ENCODE data around the gene MRPL37.

GRCh38 chr1:54252371-54252936, 52.5 kb downstream of the MRPL37 start:
- TF ChIP-seq EZH2 (IDR thresholded peaks at IDR 0.05; ENCODE audit: borderline replicate concordance, low read depth, low read length, severe bottlenecking): no peak
- TF ChIP-seq, protein P1, sequence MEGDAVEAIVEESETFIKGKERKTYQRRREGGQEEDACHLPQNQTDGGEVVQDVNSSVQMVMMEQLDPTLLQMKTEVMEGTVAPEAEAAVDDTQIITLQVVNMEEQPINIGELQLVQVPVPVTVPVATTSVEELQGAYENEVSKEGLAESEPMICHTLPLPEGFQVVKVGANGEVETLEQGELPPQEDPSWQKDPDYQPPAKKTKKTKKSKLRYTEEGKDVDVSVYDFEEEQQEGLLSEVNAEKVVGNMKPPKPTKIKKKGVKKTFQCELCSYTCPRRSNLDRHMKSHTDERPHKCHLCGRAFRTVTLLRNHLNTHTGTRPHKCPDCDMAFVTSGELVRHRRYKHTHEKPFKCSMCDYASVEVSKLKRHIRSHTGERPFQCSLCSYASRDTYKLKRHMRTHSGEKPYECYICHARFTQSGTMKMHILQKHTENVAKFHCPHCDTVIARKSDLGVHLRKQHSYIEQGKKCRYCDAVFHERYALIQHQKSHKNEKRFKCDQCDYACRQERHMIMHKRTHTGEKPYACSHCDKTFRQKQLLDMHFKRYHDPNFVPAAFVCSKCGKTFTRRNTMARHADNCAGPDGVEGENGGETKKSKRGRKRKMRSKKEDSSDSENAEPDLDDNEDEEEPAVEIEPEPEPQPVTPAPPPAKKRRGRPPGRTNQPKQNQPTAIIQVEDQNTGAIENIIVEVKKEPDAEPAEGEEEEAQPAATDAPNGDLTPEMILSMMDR (IDR thresholded peaks at IDR 0.05; ENCODE audit: extremely low read depth in 1 of 2, insufficient read depth in 1 of 2, low read depth in 1 of 2, low read length in 2 of 2): no peak
- no peak for TF ChIP-seq POLR2AphosphoS5 (IDR thresholded peaks at IDR 0.05; ENCODE audit: insufficient read depth, low read depth, low read length)
- TF ChIP-seq POLR2A (IDR thresholded peaks at IDR 0.05; ENCODE audit: low read depth, low read length): no peak
- no peak for TF ChIP-seq FOS (IDR thresholded peaks at IDR 0.05; ENCODE audit: borderline replicate concordance, insufficient read depth, low read length)
- no peak for TF ChIP-seq JUN (IDR thresholded peaks at IDR 0.05; ENCODE audit: borderline replicate concordance, insufficient read depth, insufficient read length, low read depth)
- no peak for TF ChIP-seq GATA2 (IDR thresholded peaks at IDR 0.05; ENCODE audit: insufficient read depth, insufficient read length, low read depth, low read length)

Measured in endothelial cell of umbilical vein (primary cell).